Stimulated activated CD4-positive, alpha-beta T cell treated with anti-CD3 and anti-CD28 coated beads, Interleukin-4, amount 100 ng/mL, for 4 hours (primary cell): Measurements from ENCODE around the gene AK8.

Experiments
- DNase-seq, 2 experiments: peaks; one replicate each; pipeline ENCODE4 v3.0.0-alpha.2; 2020

The AK8 gene

GRCh38 chr9:132710333-132710732 lies 167.8 kb downstream of the AK8 start:
- DNase-seq, result no peak

GRCh38 chr9:132708769-132709430 lies 169.2 kb downstream of the AK8 start:
- no peak for DNase-seq

GRCh38 chr9:132708239-132708638 lies 169.8 kb downstream of the AK8 start:
- no peak for DNase-seq

- no peak for DNase-seq
These were observed 174.7 kb downstream of the AK8 start for GRCh38 chr9:132703336-132703735.

GRCh38 chr9:132702254-132702653 lies 175.8 kb downstream of the AK8 start:
- DNase-seq, result no peak

GRCh38 chr9:132699956-132700355 lies 178.1 kb downstream of the AK8 start:
- no peak for DNase-seq

GRCh38 chr9:132698989-132699388 lies 179.1 kb downstream of the AK8 start:
- DNase-seq, result no peak

- no peak for DNase-seq
These were observed 180.9 kb downstream of the AK8 start for GRCh38 chr9:132697230-132697629.

GRCh38 chr9:132694144-132694543 lies 183.9 kb downstream of the AK8 start:
- DNase-seq, result peak in 1 of 2 experiments; percentile 21

GRCh38 chr9:132690696-132691095 lies 187.4 kb downstream of the AK8 start:
- DNase-seq, result no peak

GRCh38 chr9:132683873-132684272 lies 194.2 kb downstream of the AK8 start:
- DNase-seq, result no peak

GRCh38 chr9:132681561-132681960 lies 196.5 kb downstream of the AK8 start:
- no peak for DNase-seq

GRCh38 chr9:132679946-132680625 lies 198.0 kb downstream of the AK8 start:
- no peak for DNase-seq

- DNase-seq, result no peak
These were observed 200.1 kb downstream of the AK8 start for GRCh38 chr9:132677976-132678375.
